Liver (tissue), 3 donors: ENCODE data around the gene SLC10A3.

Experiments used
- ATF3 ChIP-seq: IDR thresholded peaks from 2 replicates; pipeline ENCODE4 v1.6.1; 2016; ENCODE audit warnings: antibody characterized with exemption
- CTCF ChIP-seq: fragments of 150-350 bp; IDR thresholded peaks from 2 replicates; pipeline ENCODE4 v1.5.1; 2017; ENCODE audit warnings: improper control_type of control experiment, low read depth, low read length; ENCODE audit not compliant: missing input control
- REST ChIP-seq: IDR thresholded peaks from 2 replicates; pipeline ENCODE4 v1.6.1; 2016; ENCODE audit warnings: antibody characterized with exemption, mild to moderate bottlenecking
- TAF1 ChIP-seq: conservative IDR thresholded peaks from 2 replicates; pipeline ENCODE4 v1.6.1; 2016; ENCODE audit warnings: antibody characterized with exemption, mild to moderate bottlenecking
- donor health status: healthy.
- donor health status: healthy.

GRCh38 chrX:154539077-154539476 lies 48.6 kb upstream of the SLC10A3 start:
- TF ChIP-seq CTCF (no peak), REST (no peak), TAF1 (no peak), ATF3 (no peak)
